ENCODE measurements around the gene TRIO.

The TRIO gene

DNA sequence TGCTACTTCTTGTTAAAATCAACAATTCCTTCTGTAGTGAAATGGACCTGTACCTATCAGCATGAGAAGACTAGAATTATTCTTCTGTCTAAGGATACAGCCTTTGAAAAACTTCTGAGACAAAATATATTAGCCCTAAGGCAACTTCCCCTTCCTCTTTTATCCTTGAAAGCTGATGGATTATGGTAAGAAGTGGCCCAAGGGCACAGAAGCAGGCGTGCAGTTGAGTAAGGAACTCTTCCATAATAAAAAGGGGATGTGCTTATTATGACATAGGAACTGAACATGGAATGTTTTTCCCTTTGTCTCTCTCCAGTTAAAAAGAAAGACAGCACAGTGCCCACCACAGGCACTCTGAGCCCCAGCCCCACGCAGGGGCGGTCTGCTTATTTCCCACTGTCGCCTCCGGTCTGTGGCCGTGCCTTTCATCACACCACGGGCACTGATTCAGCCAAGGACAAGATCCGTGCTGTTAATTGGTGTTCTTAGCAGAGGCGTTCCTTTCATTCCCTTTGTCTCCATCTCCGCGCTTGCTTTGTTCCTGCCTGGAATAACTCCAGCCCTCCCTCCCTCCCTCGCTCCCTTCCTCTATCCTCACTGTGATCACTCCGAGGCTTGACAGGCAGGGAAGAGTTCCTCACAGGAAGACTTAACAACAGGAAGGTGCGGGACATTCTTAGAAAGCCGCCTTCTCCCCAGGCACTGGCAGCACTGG is 302.6 kb downstream of the TRIO start:
- DNase-seq, result peak; percentile 95

DNA sequence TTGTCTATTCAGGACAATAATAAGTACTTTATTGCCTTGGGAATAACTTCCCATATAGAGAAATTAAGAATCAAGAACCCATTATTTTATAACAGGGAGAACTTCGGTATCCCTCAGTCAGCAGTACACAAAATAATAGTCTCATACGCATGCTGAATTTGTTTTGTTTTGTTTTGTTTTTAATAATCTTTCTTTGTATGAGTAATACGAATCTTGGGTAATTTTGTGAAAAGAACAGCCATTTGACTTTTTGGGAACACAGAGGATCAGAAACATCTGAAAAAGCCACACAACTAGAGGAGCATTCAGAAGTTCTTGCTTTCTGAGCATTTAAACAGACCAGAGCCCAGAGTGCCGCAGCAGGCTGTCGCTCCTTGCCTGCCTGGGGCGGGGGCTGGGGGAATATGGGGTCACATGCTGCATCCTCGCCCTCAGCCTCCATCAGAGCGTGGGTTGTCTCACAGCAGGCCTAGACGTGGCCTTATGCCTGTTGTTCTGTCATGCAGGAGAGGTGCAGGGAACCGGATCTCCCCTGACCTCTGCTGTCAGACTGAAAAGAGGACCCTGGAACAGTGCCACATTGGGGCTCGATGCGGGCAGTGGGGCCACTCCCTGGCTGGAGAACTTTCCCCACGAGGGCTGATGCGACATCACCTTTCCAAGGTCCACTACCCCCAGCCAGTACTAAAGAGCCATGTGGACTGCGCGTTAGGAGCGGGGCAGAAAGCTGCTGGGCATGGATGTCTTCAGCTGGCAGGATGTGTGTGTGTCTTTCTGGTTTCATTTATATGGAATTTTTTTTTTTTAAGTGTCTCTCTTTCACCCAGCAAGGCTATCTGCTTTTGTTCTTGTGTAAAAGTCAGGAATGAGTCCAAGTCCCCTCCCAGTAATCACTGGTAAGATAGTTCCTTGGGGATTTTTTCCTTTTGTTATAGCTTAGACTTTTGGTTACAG is 305.1 kb downstream of the TRIO start:
- DNase-seq, result no peak

- DNase-seq, result no peak
These were observed 306.0 kb downstream of the TRIO start for GRCh38 chr5:14449052-14449661.

DNA sequence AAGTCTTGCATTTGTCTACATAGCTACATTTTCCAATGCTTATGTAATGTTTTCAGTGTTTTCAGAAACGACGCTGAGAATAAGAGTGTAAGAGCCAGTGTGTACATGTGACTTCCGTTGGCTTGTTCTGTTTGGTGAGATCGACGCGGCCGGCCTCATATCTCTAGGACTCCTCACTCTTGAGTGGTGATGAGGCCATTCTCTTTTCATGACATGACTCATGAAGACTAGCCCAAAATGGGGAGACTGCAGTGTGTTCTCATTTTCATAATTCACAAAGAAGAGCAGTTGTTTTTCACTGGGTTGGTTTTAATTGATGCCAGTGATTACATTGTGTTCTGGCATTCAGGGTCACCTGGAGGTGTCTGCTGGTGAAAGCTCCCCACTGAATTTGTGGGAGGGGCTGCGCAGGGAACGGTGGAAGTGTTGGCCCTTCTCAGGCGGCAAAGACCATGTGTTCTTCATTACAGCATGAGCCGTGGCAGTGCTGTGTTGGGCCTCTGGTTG is 306.9 kb downstream of the TRIO start:
- DNase-seq, result no peak

DNA sequence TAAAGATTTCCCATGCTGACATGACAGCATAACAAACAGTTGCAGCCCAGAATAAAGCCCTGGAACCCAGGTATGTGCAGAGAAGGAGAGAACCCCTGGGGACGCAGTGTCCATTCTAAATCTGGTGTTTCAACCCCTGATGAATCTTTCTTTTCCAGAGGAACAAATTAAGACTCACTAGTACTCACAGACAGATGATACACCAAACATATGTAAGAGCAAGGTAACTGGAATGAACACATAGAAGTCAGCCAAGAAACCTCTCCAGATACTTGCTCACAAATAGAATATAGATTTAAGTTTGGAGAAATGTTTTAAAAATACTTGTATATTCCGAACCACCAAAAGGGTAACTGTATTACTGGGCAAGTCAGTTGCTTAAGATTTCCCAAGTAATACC is 307.6 kb downstream of the TRIO start:
- no peak for DNase-seq

GRCh38 chr5:14451871-14452270 is 308.7 kb downstream of the TRIO start:
- DNase-seq, result no peak

DNA sequence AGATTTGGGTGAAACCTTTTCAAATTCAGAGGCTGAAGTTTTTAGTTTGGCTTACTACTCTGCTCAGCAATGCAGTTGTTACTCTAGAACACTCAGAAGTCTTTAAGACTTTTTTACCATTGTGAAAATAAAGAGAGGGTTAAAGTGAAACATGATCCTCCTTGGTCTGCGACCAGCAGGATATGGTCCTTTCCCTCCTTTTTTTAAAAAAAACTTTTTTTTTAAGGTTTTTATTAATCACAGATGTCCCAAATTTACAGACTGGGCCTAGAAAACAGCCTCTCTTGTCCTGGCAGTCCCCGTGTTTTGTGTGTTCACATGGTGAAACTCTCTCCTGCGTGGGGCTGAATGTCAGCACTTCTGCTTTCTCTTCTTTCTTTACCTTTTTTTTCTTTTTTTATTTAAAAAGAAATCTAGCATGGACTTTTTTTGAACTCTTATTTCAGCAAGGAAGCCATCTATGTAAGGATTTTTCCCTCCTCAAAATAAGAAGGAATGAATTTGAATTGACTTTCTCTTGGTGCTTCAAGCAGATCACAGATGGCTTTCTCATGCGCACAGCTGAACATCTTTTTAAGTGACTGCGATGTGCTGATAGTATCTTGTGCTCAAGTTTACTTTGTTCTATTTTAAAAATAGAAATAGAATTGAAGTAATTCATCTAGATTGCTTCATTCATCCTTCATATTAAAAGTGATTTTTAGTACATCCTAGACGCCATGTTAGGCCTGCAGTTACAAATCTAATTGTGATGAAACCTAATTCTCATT is 309.7 kb downstream of the TRIO start:
- no peak for DNase-seq

DNA sequence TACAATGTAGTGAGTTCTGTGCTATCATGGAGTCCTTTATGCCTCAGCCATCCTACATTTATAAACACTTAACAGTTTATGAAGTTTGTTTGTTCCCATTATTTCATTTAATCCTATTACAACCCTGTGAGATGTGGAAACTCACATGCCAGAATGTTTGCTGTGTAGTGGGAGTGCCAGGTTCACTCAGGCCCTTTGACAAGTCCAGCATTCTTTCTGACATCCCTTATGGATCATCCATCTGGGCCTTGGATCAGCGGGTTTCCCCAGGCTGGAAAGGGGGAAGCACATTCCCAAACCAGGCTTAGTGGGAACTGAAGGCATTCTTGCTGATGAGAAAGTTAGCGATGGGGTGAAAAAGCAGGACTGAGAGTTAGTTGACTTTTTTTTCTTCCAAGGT is 310.3 kb downstream of the TRIO start:
- DNase-seq, result no peak

DNA sequence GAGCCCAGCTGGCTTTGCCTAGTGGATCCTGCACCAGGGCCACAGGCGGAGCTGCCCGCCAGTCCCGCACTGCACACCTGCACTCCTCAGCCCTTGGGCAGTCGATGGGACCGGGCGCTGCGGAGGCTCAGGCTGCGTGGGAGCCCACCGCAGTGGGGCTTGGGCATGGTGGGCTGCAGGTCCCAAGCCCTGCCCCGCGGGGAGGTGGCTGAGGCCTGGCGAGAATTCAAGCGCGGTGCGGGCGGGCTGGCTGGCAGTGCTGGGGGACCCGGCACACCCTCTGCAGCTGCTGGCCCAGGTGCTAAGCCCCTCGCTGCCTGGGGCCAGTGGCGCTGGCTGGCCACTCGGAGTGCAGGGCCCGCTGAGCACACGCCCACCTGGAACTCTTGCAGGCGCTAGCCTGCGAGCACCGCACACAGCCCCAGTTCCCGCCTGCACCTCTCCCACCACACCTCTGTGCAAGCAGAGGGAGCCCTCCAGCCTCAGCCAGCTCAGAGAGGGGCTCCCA is 312.7 kb downstream of the TRIO start:
- DNase-seq, result no peak

DNA sequence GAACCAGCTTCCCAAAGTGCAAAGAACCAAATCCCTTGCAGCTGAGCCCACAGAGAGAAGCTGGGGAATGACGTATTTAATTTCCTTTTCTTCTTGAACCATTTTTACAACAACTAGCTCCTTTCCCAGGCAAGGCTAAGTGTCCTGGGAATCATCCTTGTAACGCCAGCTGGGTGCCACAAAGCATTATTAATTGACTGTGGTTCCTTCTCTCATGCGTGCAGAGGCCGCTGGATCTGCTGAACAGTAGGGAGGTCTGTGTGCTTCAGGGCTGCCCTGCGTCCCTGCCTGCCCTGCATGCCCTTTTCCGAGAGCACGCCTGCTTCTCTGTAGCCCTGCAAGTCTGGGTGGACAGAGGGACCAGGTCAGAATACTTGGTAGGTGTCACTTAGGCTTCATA is 314.3 kb downstream of the TRIO start:
- no peak for DNase-seq

DNA sequence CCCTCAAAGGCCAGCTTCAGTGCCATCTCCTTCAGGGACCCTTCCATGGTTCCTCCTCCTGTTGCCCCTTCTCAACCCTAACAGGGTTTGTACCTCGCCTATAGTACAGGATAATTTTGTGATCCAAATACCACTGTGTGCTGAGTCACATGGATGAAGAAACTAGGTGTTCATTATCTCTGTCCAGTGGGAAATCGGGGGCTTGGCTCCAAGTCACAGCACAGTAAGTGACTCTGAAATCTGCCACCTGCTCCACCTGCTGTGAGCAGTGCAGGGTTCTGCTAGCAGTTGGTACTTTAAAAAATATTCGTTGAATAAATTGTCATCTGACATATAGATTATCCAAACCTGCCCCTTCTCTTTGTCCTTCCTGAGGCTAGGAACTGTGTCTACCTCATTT is 315.3 kb downstream of the TRIO start:
- DNase-seq, result no peak

- DNase-seq, result no peak
These were observed 317.8 kb downstream of the TRIO start for GRCh38 chr5:14460844-14461398.

- no peak for DNase-seq
These were observed 319.5 kb downstream of the TRIO start for GRCh38 chr5:14462681-14463080.

- peak; percentile 61 for DNase-seq
These were observed 320.5 kb downstream of the TRIO start for GRCh38 chr5:14463629-14464028.

DNA sequence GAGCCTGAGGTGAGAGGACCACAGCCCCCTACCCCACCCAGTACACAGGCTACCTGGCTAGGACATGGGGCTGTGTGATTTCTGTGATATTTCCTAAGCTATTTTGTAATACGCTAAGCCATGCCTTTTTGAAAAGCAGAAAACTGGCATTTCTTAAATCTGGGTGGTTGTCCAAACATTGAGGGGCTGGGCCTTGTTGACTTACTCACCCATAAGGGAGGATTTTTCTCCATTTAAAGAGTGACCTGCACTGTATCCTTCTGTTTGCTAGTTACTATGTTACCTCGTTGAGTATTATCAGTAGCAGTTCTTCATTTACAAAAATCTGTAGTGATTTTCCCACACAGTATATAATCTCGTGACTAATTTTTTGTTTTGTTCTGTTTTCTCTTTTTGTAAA is 321.0 kb downstream of the TRIO start:
- peak; percentile 86 for DNase-seq

DNA sequence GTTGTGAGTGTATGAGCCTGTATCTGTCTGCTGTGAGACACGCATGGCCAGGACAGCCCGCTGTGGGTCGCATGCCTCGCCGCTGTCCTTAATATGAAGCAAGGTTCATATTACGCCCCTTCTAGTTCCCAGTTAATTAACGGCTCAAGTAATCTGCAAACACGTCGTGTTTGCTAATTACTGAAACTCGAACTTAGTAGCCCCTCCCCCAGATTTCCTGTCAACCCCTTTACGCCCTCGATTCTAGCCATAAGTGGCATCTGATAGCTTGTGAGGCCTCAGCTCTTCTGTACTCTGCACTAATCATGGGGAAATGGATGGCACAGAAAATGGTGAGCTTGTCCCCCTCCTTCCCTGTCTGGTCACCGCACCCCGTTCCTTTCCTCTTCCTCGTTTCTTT is 321.5 kb downstream of the TRIO start:
- peak; percentile 100 for DNase-seq

DNA sequence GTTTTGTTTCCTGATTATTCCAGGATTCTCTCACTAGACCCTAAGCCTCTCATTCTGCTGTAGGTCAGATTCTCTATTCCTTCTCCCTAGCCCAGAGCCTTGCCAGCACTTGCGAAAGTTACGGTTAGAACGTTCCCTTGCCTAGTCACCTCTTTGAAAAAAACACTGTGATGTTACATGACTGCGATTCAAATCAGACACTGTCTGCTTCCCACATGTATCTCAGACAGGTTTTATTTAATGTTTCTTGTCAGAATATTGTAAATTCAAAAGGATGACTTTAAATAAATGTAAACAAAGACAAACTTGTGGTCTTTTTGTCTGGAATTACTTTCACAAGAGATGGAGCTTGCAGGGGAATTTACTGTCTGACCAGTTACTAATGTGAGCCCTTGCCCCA is 322.0 kb downstream of the TRIO start:
- no peak for DNase-seq

GRCh38 chr5:14465776-14466175 is 322.6 kb downstream of the TRIO start:
- no peak for DNase-seq

DNA sequence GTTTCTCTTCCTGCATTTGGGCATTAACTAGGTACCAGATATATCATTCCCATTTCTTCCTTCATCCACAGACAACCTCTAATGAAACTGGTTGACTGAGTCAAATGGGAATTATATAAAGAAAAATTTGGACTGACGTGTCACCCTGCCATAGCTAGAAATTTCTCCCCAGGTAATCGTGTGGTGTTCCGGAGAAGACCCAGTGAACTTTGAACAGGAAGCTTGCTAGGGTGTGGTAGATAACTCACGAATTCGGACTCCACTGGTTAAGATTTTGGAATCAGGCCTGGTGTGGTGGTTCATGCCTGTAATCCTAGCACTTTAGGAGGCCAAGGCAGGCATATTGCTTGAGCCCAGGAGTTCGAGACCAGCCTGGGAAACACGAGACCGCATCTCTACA is 324.1 kb downstream of the TRIO start:
- no peak for DNase-seq

GRCh38 chr5:14467886-14468285 is 324.7 kb downstream of the TRIO start:
- no peak for DNase-seq

GRCh38 chr5:14469551-14470377 is 326.6 kb downstream of the TRIO start:
- DNase-seq, result no peak

All from NCI-H748 treated with DMSO at 0.1 percent for 48 hours (cell line).